H1 (cell line): ENCODE measurements around the gene KRTAP4-12. TPM values are rescaled to one million over a fixed set of nuclear protein-coding genes. Genes with fewer than 3 reads are reported as not detected.

Source experiments
- CHD2 ChIP-seq: IDR thresholded peaks from 2 replicates; pipeline ENCODE4 v1.6.1; 2012; ENCODE audit warnings: low read length, improper control_type of control experiment
- CTBP2 ChIP-seq: IDR thresholded peaks from 2 replicates; pipeline ENCODE4 v1.7.0; 2011; ENCODE audit warnings: borderline replicate concordance, mild to moderate bottlenecking, moderate library complexity, mixed read lengths, low read length; ENCODE audit not compliant: insufficient read depth, insufficient read length
- KDM4A ChIP-seq: IDR thresholded peaks from one replicate; pipeline ENCODE4 v1.7.1; 2012; ENCODE audit warnings: low read depth, mild to moderate bottlenecking, moderate library complexity, low read length, inconsistent platforms; ENCODE audit not compliant: severe bottlenecking
- NANOG ChIP-seq: IDR thresholded peaks from 2 replicates; pipeline ENCODE4 v1.6.1; 2011; ENCODE audit warnings: low read length, low read depth, mild to moderate bottlenecking, inconsistent platforms; ENCODE audit not compliant: insufficient read depth, poor library complexity, severe bottlenecking
- POLR2A ChIP-seq, 2 experiments: IDR thresholded peaks; 1 replicate in 1 of 2; 2 replicates in 1 of 2; pipeline ENCODE4 v1.6.1; 2011; ENCODE audit warnings: low read depth in 2 of 2, low read length in 2 of 2, mild to moderate bottlenecking in 2 of 2; ENCODE audit errors: control extremely low read depth in 1 of 2
- SP1 ChIP-seq: IDR thresholded peaks from 2 replicates; pipeline ENCODE4 v1.6.1; 2011; ENCODE audit warnings: low read depth, low read length
- SP4 ChIP-seq: IDR thresholded peaks from 2 replicates; pipeline ENCODE4 v1.6.1; 2012; ENCODE audit warnings: low read length, inconsistent platforms
- polyA plus RNA-seq, 7 experiments: library from polyadenylated mRNA; depleted of rRNA in 3 of 7; stranded (reverse) in 5 of 7; unstranded in 2 of 7; fragments of >200 nt in 5 of 7; fragments of 200-250 nt in 2 of 7; gene quantifications; 1 replicate in 5 of 7; 2 replicates in 1 of 7; 4 replicates in 1 of 7; pipeline versions ENCODE4 v1.2.1 to v1.2.3, GENCODE V29; 2011 to 2013; ENCODE audit warnings: missing spikeins in 2 of 7, mixed read lengths in 2 of 7
- total RNA-seq: library from RNA; stranded (reverse); fragmentation: NEBNext Ultra II Directional; extraction: Animal tissue kit (Norgen Biotek cat#: 25700); gene quantifications from 2 replicates; pipeline ENCODE4 v1.2.1, GENCODE V29; 2021
- TF ChIP-seq, protein P1 (sequence below): fragments of 300-600 bp; sonication (generic); IDR thresholded peaks from 2 replicates; pipeline ENCODE4 v1.7.1; 2012; ENCODE audit warnings: low read length, moderate library complexity, mild to moderate bottlenecking, inconsistent platforms; ENCODE audit not compliant: insufficient replicate concordance
- TF ChIP-seq, protein P2 (sequence below): IDR thresholded peaks from 2 replicates; pipeline ENCODE4 v1.6.1; 2011; ENCODE audit warnings: low read length, improper control_type of control experiment

KRTAP4-12 gene
- total and polyA plus RNA-seq, 2 of the 8 experiments (the other 6 are each of a cell fraction or from before 2014, with no cell fraction given) = not detected

DNA sequence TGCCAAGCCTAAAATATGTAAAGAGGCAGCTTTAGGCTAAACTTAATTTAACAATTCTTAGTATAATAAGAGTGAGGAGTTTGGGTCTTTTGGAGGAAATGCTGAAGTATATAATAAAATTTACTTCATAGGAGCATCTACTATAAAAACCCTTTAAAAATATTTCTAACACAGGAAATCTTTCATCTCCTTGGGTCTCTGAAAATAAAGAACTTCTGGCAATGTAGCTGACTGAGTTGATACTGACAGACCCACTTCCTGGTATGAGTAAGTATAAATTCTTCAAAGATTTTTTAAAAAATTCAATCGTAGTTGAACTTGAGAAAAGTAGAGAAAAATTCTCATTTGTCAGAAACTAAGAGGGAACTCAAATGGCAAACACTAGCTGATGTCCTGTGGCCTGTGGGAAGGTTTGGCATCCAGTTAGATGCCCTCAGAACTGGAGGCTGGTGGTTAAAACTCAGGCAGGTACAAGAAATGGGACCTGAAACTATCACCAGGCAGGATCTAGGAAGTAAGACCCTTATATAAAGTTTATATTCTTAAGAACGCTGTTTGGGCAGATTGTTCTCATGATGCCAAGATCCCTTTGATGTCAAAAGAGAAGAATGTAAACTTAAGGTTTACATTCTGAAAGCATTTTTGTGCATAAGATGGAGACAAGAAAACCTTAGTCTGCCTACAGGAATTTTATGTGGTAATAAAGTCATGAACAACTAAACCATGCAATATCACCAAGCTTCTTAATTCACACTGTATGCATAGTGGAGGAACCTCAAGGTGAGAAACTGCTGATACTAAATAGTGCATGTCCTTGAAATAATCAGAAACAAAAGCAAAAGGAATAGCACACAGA lies 10.1 kb upstream of the KRTAP4-12 start (continued):
- TF ChIP-seq, protein P1, sequence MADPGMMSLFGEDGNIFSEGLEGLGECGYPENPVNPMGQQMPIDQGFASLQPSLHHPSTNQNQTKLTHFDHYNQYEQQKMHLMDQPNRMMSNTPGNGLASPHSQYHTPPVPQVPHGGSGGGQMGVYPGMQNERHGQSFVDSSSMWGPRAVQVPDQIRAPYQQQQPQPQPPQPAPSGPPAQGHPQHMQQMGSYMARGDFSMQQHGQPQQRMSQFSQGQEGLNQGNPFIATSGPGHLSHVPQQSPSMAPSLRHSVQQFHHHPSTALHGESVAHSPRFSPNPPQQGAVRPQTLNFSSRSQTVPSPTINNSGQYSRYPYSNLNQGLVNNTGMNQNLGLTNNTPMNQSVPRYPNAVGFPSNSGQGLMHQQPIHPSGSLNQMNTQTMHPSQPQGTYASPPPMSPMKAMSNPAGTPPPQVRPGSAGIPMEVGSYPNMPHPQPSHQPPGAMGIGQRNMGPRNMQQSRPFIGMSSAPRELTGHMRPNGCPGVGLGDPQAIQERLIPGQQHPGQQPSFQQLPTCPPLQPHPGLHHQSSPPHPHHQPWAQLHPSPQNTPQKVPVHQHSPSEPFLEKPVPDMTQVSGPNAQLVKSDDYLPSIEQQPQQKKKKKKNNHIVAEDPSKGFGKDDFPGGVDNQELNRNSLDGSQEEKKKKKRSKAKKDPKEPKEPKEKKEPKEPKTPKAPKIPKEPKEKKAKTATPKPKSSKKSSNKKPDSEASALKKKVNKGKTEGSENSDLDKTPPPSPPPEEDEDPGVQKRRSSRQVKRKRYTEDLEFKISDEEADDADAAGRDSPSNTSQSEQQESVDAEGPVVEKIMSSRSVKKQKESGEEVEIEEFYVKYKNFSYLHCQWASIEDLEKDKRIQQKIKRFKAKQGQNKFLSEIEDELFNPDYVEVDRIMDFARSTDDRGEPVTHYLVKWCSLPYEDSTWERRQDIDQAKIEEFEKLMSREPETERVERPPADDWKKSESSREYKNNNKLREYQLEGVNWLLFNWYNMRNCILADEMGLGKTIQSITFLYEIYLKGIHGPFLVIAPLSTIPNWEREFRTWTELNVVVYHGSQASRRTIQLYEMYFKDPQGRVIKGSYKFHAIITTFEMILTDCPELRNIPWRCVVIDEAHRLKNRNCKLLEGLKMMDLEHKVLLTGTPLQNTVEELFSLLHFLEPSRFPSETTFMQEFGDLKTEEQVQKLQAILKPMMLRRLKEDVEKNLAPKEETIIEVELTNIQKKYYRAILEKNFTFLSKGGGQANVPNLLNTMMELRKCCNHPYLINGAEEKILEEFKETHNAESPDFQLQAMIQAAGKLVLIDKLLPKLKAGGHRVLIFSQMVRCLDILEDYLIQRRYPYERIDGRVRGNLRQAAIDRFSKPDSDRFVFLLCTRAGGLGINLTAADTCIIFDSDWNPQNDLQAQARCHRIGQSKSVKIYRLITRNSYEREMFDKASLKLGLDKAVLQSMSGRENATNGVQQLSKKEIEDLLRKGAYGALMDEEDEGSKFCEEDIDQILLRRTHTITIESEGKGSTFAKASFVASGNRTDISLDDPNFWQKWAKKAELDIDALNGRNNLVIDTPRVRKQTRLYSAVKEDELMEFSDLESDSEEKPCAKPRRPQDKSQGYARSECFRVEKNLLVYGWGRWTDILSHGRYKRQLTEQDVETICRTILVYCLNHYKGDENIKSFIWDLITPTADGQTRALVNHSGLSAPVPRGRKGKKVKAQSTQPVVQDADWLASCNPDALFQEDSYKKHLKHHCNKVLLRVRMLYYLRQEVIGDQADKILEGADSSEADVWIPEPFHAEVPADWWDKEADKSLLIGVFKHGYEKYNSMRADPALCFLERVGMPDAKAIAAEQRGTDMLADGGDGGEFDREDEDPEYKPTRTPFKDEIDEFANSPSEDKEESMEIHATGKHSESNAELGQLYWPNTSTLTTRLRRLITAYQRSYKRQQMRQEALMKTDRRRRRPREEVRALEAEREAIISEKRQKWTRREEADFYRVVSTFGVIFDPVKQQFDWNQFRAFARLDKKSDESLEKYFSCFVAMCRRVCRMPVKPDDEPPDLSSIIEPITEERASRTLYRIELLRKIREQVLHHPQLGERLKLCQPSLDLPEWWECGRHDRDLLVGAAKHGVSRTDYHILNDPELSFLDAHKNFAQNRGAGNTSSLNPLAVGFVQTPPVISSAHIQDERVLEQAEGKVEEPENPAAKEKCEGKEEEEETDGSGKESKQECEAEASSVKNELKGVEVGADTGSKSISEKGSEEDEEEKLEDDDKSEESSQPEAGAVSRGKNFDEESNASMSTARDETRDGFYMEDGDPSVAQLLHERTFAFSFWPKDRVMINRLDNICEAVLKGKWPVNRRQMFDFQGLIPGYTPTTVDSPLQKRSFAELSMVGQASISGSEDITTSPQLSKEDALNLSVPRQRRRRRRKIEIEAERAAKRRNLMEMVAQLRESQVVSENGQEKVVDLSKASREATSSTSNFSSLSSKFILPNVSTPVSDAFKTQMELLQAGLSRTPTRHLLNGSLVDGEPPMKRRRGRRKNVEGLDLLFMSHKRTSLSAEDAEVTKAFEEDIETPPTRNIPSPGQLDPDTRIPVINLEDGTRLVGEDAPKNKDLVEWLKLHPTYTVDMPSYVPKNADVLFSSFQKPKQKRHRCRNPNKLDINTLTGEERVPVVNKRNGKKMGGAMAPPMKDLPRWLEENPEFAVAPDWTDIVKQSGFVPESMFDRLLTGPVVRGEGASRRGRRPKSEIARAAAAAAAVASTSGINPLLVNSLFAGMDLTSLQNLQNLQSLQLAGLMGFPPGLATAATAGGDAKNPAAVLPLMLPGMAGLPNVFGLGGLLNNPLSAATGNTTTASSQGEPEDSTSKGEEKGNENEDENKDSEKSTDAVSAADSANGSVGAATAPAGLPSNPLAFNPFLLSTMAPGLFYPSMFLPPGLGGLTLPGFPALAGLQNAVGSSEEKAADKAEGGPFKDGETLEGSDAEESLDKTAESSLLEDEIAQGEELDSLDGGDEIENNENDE = no peak
- TF ChIP-seq, protein P2, sequence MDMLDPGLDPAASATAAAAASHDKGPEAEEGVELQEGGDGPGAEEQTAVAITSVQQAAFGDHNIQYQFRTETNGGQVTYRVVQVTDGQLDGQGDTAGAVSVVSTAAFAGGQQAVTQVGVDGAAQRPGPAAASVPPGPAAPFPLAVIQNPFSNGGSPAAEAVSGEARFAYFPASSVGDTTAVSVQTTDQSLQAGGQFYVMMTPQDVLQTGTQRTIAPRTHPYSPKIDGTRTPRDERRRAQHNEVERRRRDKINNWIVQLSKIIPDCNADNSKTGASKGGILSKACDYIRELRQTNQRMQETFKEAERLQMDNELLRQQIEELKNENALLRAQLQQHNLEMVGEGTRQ = no peak
- no peak for TF ChIP-seq SP4
- TF ChIP-seq SP1 = no peak
- no peak for TF ChIP-seq NANOG
- no peak for TF ChIP-seq POLR2A (IDR thresholded peaks at IDR 0.05; ENCODE audit: control extremely low read depth in 1 of 2, low read depth in 2 of 2, low read length in 2 of 2)
- no peak for TF ChIP-seq KDM4A
- TF ChIP-seq CTBP2 = no peak
- no peak for TF ChIP-seq CHD2
